Activated naive CD8-positive, alpha-beta T cell treated with anti-CD3 and anti-CD28 coated beads for 36 hours (primary cell): Measurements from ENCODE around the gene PRDM15. TPM values are rescaled to one million over a fixed set of nuclear protein-coding genes. Genes with fewer than 3 reads are reported as not detected.

Experiments used
- DNase-seq: peaks from one replicate; pipeline ENCODE4 v3.0.0; 2021
- H3K27ac Mint-ChIP-seq: one replicate; pipeline ENCODE4 v1.8.0; 2022; ENCODE audit warnings: mild to moderate bottlenecking, moderate library complexity, mixed read lengths
- H3K27me3 Mint-ChIP-seq: one replicate; pipeline ENCODE4 v1.8.0; 2022; ENCODE audit warnings: mild to moderate bottlenecking, mixed read lengths
- H3K36me3 Mint-ChIP-seq: one replicate; pipeline ENCODE4 v1.8.0; 2021; ENCODE audit warnings: mild to moderate bottlenecking, mixed read lengths
- H3K4me1 Mint-ChIP-seq: one replicate; pipeline ENCODE4 v1.8.0; 2021; ENCODE audit warnings: mixed read lengths
- H3K4me3 Mint-ChIP-seq: one replicate; pipeline ENCODE4 v1.8.0; 2022; ENCODE audit warnings: mild to moderate bottlenecking, moderate library complexity, mixed read lengths
- H3K9me3 Mint-ChIP-seq: one replicate; pipeline ENCODE4 v1.8.0; 2022; ENCODE audit warnings: mixed read lengths
- total RNA-seq, 2 experiments: library from RNA; stranded (reverse); gene quantifications; one replicate each; pipeline ENCODE4 v1.2.3, GENCODE V29; 2021

The PRDM15 gene
- total RNA-seq, 2 experiments from 2014 or later = 9.3 to 10.1 TPM

DNA sequence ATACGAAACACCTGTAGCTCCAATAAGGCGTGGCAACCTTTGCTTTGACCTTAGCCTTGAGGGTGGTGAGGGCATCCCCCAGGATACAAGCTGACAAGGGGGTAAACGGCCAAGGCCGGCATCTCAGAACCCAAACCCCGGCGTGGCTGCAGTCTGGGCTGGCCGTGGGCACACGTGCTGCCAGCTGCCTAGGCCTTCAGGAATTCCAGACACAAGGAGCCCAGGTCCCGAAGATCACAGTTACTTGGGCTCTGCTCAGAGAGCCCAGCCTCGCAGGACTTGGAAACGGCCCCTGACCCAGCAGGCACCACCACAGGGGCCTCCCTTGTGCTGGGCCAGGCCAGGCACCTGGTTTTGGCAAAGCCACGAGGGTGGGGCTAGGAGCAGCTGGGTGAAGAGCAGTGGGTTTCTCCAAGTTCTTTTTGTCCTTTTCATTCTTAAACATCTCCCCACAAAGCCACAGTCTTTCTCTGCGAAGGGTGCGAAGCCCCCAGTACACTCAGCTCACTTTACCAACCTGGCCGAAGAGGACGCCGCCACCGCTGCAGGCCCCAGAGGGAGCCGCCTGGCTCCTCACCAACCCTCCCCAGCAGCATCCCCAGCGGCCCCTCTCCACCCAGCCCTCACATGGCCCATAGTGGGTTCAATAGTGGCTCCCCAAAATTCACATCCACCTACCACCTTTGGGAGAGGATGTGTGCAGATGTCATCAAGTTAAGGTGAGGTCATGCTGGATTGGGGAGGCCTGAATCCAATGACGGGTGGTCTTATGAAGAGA lies 26.8 kb downstream of the PRDM15 start:
- Mint-ChIP-seq H3K36me3 (peaks cover 6% of the 10 kb centered on the region), H3K4me1 (no peaks in the 10 kb centered on the region), H3K27ac (no peak overlapping the region), H3K27me3 (no peaks in the 10 kb centered on the region), H3K4me3 (no peak overlapping the region), H3K9me3 (no peaks in the 10 kb centered on the region)
- no peak for DNase-seq

DNA sequence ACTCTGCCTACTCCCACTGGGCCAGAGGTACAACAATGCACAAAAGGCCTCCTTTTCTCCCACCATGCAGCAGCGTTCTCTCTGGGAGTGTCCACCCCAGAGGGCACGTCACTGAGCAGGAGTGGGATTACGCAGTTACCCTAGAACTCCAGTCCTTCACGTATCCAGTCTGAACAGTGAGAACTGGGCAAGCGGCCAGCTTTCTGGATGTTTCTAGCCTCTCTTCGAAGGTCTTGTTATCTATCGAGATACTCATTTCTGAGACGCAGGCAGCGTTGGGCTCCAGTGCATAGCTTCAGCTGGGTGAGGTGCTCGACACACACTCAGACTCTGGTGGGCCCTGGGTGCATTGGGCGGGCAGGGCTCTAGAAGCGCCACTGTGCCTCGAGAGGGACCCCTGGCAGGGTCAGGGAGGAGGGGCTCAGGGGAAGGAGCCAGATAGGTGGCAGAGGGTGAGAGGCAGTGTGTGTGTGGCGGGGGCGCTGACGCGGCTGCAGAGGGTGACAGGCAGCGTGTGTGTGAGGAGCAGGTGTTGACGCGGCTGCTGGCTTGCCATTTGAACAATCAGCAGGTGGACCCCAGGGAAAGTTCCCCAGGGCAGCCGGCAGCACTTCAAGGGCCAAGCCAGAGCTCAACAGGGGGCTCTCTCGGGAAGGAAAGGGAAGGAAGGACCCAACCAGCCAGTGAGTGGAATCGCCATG lies 27.9 kb downstream of the PRDM15 start:
- Mint-ChIP-seq H3K27me3 (no peaks in the 10 kb centered on the region), H3K4me3 (no peak overlapping the region), H3K9me3 (no peaks in the 10 kb centered on the region), H3K36me3 (peaks cover 6% of the 10 kb centered on the region), H3K4me1 (no peaks in the 10 kb centered on the region), H3K27ac (no peak overlapping the region)
- no peak for DNase-seq

DNA sequence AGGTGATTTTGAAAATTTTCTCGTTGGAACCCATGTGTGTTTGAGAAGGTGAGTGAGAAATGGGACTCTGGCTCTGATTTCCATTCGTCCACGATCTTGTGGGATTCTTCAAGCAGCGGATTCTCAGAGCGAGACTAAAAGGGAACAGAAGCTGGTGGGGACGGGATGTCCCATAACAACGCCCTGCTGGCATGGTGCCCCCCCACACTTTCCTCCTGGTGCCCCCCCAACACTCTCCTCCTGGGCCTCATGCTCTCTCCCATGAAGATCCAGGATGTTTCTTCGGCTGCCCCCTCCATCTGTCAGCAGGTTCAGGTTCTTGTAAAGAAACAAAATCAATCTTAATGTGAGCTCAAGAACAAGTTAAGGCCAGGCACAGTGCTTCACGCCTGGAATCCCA lies 29.1 kb downstream of the PRDM15 start:
- Mint-ChIP-seq H3K27me3 (no peaks in the 10 kb centered on the region), H3K4me1 (no peaks in the 10 kb centered on the region)

DNA sequence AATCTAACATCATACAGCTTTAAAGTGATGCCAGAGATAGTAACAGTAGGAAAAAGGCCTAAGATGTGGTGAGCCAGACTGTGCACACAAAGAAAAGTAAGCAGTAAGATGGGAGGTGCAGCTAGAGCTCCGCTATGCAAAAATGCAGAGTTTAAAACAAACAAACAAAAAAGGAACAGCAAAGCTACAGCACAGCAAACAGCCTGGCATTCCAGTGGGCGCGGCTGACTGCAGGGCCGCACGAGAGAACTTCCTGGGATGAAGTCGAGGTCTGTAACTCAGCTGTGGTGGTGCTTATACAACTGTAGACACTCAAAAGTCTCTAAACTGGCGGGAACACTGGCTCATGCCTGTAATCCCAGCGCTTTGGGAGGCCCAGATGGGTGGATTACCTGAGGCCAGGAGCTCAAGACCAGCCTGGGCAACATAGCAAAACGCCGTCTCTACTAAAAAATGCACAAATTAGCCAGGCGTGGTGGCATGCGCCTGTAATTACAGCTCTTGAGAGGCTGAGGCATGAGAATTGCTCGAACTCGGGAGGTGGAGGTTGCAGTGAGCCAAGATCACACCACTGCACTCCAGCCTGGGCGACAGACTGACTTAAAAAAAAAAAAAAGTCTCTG lies 30.1 kb downstream of the PRDM15 start:
- Mint-ChIP-seq H3K27me3 (no peaks in the 10 kb centered on the region), H3K4me3 (no peak overlapping the region), H3K27ac (no peak overlapping the region), H3K36me3 (peaks cover 1% of the 10 kb centered on the region), H3K4me1 (no peaks in the 10 kb centered on the region), H3K9me3 (no peaks in the 10 kb centered on the region)
- DNase-seq = no peak

More for the DNA sequence above, 29.1 kb downstream of the PRDM15 start:
- DNase-seq = no peak
- H3K36me3 Mint-ChIP-seq = peaks cover 6% of the 10 kb centered on the region
- no peaks in the 10 kb centered on the region for H3K9me3 Mint-ChIP-seq
- no peak overlapping the region for H3K4me3 Mint-ChIP-seq
- no peak overlapping the region for H3K27ac Mint-ChIP-seq

DNA sequence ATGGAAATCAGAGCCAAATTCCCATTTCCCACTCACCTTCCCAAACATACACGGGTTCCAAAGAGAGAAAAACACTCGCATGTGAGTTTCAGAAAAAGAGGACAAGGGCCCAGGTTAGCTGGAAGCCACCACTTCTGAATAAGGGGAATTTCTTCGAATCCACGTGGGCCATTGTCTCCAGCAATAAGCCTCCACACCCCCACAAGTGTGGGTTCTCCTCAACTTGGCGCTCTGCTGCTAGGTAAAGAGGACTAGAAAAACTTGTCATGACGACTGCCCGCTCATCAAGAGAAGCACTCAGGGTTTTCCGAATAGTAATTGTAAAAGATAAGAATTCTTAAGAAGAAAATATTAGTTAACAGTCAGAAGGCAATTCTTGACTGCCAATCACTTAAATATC lies 30.6 kb downstream of the PRDM15 start:
- Mint-ChIP-seq H3K36me3 (peaks cover 6% of the 10 kb centered on the region), H3K27me3 (no peaks in the 10 kb centered on the region), H3K9me3 (no peaks in the 10 kb centered on the region), H3K4me3 (no peak overlapping the region), H3K27ac (no peak overlapping the region), H3K4me1 (no peaks in the 10 kb centered on the region)
- DNase-seq = no peak

DNA sequence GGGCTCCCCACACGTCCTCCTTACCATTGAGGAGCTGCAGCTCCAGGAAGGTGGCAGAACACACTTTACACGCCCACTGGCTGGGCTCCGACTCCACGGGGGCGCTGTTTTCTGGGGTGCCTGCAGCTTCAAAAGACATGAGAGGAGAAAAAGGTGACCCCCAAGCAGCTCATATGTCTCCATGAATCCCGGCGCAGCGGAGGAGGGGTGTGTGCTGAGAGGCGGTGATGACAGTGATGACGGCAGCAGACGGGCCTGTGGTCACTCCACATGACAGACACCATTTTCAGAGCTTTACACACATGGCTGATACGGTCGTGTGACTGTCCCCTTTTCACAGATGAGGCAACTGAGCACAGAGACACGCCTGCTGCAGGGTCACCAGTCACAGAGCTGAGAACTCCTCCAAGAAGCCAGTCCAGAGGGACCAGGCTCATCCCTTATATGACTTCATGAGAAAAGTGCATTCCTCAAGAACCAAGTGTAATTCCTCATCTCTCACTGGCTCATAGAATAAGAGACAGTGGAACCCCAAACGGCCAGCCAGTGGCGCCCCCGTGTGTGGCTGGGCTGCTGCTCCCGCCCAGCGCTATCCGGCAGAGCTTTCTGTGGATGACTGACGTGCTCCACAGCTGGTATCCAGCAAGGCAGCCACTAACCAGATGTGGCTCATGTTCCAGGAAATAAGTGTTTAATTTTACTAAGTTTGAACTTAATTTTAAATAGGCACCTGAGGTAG lies 31.9 kb downstream of the PRDM15 start:
- no peak overlapping the region for H3K27ac Mint-ChIP-seq

DNA sequence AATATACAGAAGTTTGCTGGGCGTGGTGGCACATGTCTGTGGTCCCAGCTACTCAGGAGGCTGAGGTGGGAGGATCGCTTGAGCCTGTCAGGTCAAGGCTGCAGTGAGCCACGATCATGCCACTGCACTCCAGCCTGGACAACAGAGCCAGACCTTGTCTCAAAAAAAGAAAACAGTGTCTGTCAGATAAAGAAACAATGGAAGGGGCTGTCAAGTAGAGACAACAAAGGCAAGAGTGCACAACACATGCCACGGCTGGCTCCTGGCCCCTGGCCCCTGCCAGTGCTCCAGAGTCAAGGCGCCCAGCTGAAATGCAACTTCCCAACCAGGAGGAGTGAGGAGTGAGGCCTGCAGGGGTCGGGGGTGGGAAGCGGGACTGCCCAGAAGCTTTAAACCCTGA lies 32.6 kb downstream of the PRDM15 start:
- Mint-ChIP-seq H3K27me3 (no peaks in the 10 kb centered on the region), H3K4me1 (no peaks in the 10 kb centered on the region), H3K36me3 (peaks cover 17% of the 10 kb centered on the region), H3K9me3 (no peaks in the 10 kb centered on the region), H3K27ac (no peak overlapping the region), H3K4me3 (no peak overlapping the region)
- no peak for DNase-seq

More for the DNA sequence above, 31.9 kb downstream of the PRDM15 start:
- DNase-seq = no peak
- Mint-ChIP-seq H3K9me3 (no peaks in the 10 kb centered on the region), H3K27me3 (no peaks in the 10 kb centered on the region), H3K36me3 (peaks cover 13% of the 10 kb centered on the region), H3K4me3 (no peak overlapping the region), H3K4me1 (no peaks in the 10 kb centered on the region)

DNA sequence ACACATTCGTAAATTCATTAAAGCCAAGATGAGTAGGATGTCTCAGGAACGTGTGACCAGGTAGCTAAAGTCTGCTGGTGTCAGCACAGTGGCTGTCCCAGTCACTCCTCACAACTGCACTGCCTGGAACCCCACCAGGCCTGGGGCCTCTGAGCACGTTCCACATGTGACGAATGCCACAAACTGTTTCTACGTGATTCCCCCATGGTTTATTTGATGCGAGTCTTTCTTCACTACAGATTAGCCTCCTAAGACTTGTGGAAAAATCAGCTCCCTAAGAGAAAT lies 33.2 kb downstream of the PRDM15 start:
- Mint-ChIP-seq H3K27me3 (no peaks in the 10 kb centered on the region), H3K9me3 (peaks cover 5% of the 10 kb centered on the region), H3K4me3 (no peak overlapping the region), H3K27ac (no peak overlapping the region), H3K4me1 (no peaks in the 10 kb centered on the region), H3K36me3 (peaks cover 22% of the 10 kb centered on the region)
- no peak for DNase-seq

DNA sequence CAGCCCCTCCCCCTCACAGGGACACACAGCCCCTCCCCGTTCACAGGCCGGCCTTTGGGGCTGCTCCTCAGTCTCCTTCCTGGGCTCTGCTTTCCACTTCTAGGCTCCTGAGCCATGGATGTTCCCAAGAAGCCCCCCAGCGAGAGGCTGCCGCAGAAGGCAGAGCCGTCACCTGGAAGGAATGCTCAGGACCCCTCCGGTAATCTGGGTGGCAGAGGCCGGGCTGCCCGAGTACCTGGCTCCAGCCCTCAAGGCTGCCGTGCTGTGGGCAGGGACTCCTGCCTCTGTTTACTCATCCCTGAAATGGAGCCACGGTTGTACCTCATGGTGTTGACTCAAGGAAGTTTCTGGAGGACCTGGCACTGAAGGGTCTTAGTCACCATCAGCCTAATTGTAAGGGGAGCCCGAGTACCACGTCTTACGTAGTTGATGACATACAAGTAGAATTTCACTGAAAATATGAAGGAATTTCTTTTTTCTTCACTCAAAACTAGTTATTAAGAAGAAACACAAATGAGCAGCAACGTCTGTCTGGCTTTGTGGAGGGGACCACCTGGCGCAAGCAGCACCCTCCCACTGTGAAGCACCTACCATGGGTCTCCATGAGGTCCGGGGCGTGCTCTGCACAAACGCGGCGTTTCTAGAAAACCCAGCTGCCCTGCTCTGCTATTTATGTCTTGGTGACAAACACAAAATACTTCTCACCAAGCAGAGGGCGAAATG lies 33.7 kb downstream of the PRDM15 start:
- Mint-ChIP-seq H3K36me3 (peaks cover 26% of the 10 kb centered on the region), H3K9me3 (peaks cover 9% of the 10 kb centered on the region), H3K4me1 (no peaks in the 10 kb centered on the region), H3K4me3 (no peak overlapping the region), H3K27ac (no peak overlapping the region), H3K27me3 (no peaks in the 10 kb centered on the region)
- DNase-seq = no peak

DNA sequence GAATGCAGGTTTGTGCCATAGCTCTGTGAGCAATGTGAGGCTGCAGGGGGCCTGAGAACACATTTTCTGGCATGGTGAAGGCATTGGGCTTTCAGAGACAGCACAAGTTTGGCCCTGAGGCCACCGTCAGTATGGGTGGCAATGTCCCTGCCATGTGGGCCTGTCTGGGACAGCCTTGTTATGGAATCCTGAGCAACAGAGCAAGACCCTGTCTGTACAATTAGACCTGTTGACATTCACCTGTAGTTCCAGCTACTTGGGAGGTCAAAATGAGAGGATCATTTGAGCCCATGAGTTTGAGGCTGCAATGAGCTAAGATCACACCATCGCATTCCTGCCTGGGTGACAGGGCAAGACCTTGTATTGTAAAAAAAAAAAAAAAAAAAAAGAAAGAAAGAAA lies 35.6 kb downstream of the PRDM15 start:
- peaks cover 10% of the 10 kb centered on the region for H3K9me3 Mint-ChIP-seq
- DNase-seq = no peak
- H3K4me1 Mint-ChIP-seq = no peaks in the 10 kb centered on the region
- H3K4me3 Mint-ChIP-seq = no peak overlapping the region
- H3K36me3 Mint-ChIP-seq = peaks cover 29% of the 10 kb centered on the region
- H3K27me3 Mint-ChIP-seq = no peaks in the 10 kb centered on the region
- no peak overlapping the region for H3K27ac Mint-ChIP-seq

DNA sequence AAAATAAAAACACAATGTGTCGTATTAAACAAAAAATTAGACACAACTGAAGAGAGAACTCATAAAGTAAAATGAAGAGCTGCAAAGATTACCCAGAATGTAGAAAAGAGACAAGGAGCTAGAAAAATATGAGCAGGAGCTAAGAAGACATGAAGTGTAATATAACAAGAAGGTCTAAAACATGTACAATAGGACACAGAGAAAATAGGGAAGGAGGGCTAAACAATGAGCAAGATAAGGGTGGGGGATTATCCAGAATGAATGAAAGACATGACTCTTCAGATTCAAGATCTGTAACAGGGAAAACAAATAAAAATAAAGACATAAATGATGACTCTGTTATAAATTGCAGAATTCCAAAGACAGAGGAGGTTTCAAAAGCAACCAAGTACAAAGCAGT lies 38.3 kb downstream of the PRDM15 start:
- Mint-ChIP-seq H3K4me3 (no peak overlapping the region), H3K9me3 (peaks cover 10% of the 10 kb centered on the region), H3K36me3 (peaks cover 41% of the 10 kb centered on the region), H3K27ac (no peak overlapping the region), H3K4me1 (no peaks in the 10 kb centered on the region), H3K27me3 (no peaks in the 10 kb centered on the region)
- no peak for DNase-seq

DNA sequence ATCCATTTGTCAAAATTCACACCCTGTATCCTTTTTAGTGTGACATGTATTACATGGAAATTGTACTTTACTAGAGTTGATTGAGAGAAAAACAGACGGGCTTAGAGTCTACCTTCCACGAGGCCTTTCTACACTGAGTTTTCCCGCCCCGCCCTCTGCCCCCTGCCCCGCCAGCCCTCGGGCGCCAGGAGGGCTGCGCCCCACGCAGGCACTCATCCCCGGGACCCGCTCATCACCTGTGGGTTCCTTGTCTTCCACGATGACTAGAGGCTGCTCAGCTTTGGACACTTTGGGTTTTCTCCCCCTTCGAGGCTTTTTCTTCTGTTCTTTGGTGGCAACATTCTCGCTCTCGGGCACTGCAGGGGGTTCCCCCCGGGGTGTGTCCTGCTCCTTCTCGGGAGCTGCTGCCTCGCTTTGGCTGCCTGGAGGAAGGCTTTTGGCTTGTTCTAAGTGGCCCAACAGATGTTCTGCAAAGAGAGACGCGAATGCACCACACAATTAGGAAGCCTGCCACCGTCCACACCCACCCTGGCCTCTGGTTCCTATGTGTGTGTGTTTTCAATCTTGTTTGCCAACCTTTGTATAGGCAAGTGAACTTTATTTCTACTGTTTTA lies 39.6 kb downstream of the PRDM15 start:
- peaks cover 42% of the 10 kb centered on the region for H3K36me3 Mint-ChIP-seq

DNA sequence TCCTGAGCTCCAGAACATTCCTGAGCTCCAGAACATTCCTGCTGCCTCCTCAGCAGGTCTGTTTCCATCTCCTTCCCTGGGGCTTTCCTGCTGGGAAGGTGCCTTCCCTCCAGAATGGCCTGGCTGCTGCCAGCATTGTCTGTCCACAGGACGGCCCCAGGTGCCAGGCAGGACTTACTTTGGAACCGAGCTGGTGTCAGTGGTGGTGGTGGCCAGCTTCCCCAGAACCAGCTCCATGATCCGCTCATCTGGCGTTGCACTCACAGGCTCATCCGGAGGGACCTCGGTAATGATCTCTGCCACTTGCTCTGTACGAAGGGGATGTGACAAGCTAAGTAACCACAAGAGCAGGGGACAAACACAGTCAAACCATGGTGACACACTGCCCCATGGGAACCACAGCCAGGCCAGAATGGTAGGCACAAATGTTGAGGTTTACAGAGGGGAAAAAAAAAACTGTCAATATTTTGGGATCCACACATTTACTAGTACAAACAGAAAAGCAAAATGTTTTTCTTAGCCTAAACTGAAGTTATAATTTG lies 41.3 kb downstream of the PRDM15 start:
- Mint-ChIP-seq H3K9me3 (peaks cover 10% of the 10 kb centered on the region), H3K27me3 (no peaks in the 10 kb centered on the region), H3K4me1 (no peaks in the 10 kb centered on the region), H3K4me3 (no peak overlapping the region), H3K27ac (no peak overlapping the region), H3K36me3 (peaks cover 29% of the 10 kb centered on the region)
- no peak for DNase-seq

More for the DNA sequence above, 39.6 kb downstream of the PRDM15 start:
- no peaks in the 10 kb centered on the region for H3K27me3 Mint-ChIP-seq
- H3K27ac Mint-ChIP-seq = no peak overlapping the region
- DNase-seq = no peak
- H3K4me1 Mint-ChIP-seq = no peaks in the 10 kb centered on the region
- peaks cover 10% of the 10 kb centered on the region for H3K9me3 Mint-ChIP-seq
- H3K4me3 Mint-ChIP-seq = no peak overlapping the region
